ENCODE measurements around the gene EHMT1.
A peak's percentile ranks its signal among the peaks of the same experiment; 100 is the strongest.

EHMT1 gene

GRCh38 chr9:137614631-137615386 is 4.0 kb upstream of the EHMT1 start:
- H3K4me2 ChIP-seq (ENCODE audit: low read length), result no peak overlapping the region
- H4K5ac ChIP-seq (ENCODE audit: low read length), result no peak overlapping the region

GRCh38 chr9:137615387-137615871 is 3.4 kb upstream of the EHMT1 start:
- Histone ChIP-seq H3K4me1 (ENCODE audit: control insufficient read depth, low read depth, low read length) (peaks cover 5% of the 10 kb centered on the region), H2AK5ac (ENCODE audit: low read length) (no peak overlapping the region), H3K79me1 (ENCODE audit: low read length) (peaks cover 13% of the 10 kb centered on the region), H3K23ac (ENCODE audit: low read length) (no peak overlapping the region), H2BK120ac (ENCODE audit: low read depth, low read length) (no peak overlapping the region), H3K4me3 (ENCODE audit: low read length) (no peak overlapping the region), H2BK15ac (replicated peaks; ENCODE audit: low read depth) (no peak overlapping the region), H3K9ac (ENCODE audit: low read length) (no peak overlapping the region), H3K36me3 (ENCODE audit: control insufficient read depth, insufficient read depth, low read length) (peaks cover 4% of the 10 kb centered on the region), H3K27ac (ENCODE audit: low read depth, low read length) (no peak overlapping the region), H4K5ac (ENCODE audit: low read length) (no peak overlapping the region), H3K4ac (ENCODE audit: low read depth, low read length) (no peak overlapping the region), H3K79me2 (ENCODE audit: control insufficient read depth, insufficient read depth, low read length) (peaks cover 28% of the 10 kb centered on the region), H3K4me2 (ENCODE audit: low read length) (no peak overlapping the region), H4K8ac (ENCODE audit: low read depth, low read length) (no peak overlapping the region), H3K18ac (ENCODE audit: low read length) (no peak overlapping the region), H3K27me3 (ENCODE audit: insufficient read depth, low read length, poor library complexity) (no peaks in the 10 kb centered on the region), H3K56ac (ENCODE audit: low read length) (no peak overlapping the region), H2BK5ac (ENCODE audit: low read length) (no peak overlapping the region)
- no peak for DNase-seq
- WGBS (ENCODE audit: extremely low coverage, insufficient coverage, low lambda C conversion rate), result no CpG with 5 or more reads among the region's 19 CpGs

More at GRCh38 chr9:137614631-137615386, 4.0 kb upstream of the EHMT1 start:
- H3K18ac ChIP-seq (ENCODE audit: low read length), result no peak overlapping the region
- no peak overlapping the region for H3K56ac ChIP-seq (ENCODE audit: low read length)
- no peak for DNase-seq
- H2BK15ac ChIP-seq (replicated peaks; ENCODE audit: low read depth), result no peak overlapping the region
- H3K79me2 ChIP-seq (ENCODE audit: control insufficient read depth, insufficient read depth, low read length), result peaks cover 22% of the 10 kb centered on the region
- peaks cover 13% of the 10 kb centered on the region for H3K79me1 ChIP-seq (ENCODE audit: low read length)
- no peak overlapping the region for H2BK5ac ChIP-seq (ENCODE audit: low read length)
- peaks cover 5% of the 10 kb centered on the region for H3K4me1 ChIP-seq (ENCODE audit: control insufficient read depth, low read depth, low read length)
- WGBS (ENCODE audit: extremely low coverage, insufficient coverage, low lambda C conversion rate), result no CpG with 5 or more reads among the region's 25 CpGs
- no peaks in the 10 kb centered on the region for H3K27me3 ChIP-seq (ENCODE audit: insufficient read depth, low read length, poor library complexity)
- no peak overlapping the region for H3K4ac ChIP-seq (ENCODE audit: low read depth, low read length)
- H3K23ac ChIP-seq (ENCODE audit: low read length), result no peak overlapping the region
- H2BK120ac ChIP-seq (ENCODE audit: low read depth, low read length), result no peak overlapping the region
- peaks cover 4% of the 10 kb centered on the region for H3K36me3 ChIP-seq (ENCODE audit: control insufficient read depth, insufficient read depth, low read length)
- H3K4me3 ChIP-seq (ENCODE audit: low read length), result no peak overlapping the region
- H2AK5ac ChIP-seq (ENCODE audit: low read length), result no peak overlapping the region
- H3K9ac ChIP-seq (ENCODE audit: low read length), result no peak overlapping the region
- no peak overlapping the region for H3K27ac ChIP-seq (ENCODE audit: low read depth, low read length)
- no peak overlapping the region for H4K8ac ChIP-seq (ENCODE audit: low read depth, low read length)

- Histone ChIP-seq H4K5ac (ENCODE audit: low read length) (no peak overlapping the region), H2BK120ac (ENCODE audit: low read depth, low read length) (peak overlapping the region; percentile 32), H3K18ac (ENCODE audit: low read length) (peak overlapping the region; percentile 88), H3K4me1 (ENCODE audit: control insufficient read depth, low read depth, low read length) (peaks cover 7% of the 10 kb centered on the region), H3K23ac (ENCODE audit: low read length) (no peak overlapping the region), H4K8ac (ENCODE audit: low read depth, low read length) (no peak overlapping the region), H2BK5ac (ENCODE audit: low read length) (no peak overlapping the region), H2BK15ac (replicated peaks; ENCODE audit: low read depth) (no peak overlapping the region), H3K4me3 (ENCODE audit: low read length) (peak overlapping the region; percentile 88), H3K56ac (ENCODE audit: low read length) (peak overlapping the region; percentile 87), H2AK5ac (ENCODE audit: low read length) (peak overlapping the region; percentile 58), H3K9ac (ENCODE audit: low read length) (peak overlapping the region; percentile 83), H3K79me2 (ENCODE audit: control insufficient read depth, insufficient read depth, low read length) (peaks cover 61% of the 10 kb centered on the region), H3K36me3 (ENCODE audit: control insufficient read depth, insufficient read depth, low read length) (peaks cover 6% of the 10 kb centered on the region), H3K27me3 (ENCODE audit: insufficient read depth, low read length, poor library complexity) (no peaks in the 10 kb centered on the region), H3K27ac (ENCODE audit: low read depth, low read length) (peak overlapping the region; percentile 68), H3K4ac (ENCODE audit: low read depth, low read length) (peak overlapping the region; percentile 63), H3K79me1 (ENCODE audit: low read length) (peaks cover 18% of the 10 kb centered on the region), H3K4me2 (ENCODE audit: low read length) (peak overlapping the region; percentile 100)
- peak; percentile 45 for DNase-seq
- WGBS (ENCODE audit: extremely low coverage, insufficient coverage, low lambda C conversion rate), result no CpG with 5 or more reads among the region's 58 CpGs
Measured at GRCh38 chr9:137619240-137620047, 639 bp downstream of the EHMT1 start.

- peaks cover 67% of the 10 kb centered on the region for H3K79me2 ChIP-seq (ENCODE audit: control insufficient read depth, insufficient read depth, low read length)
- no peak overlapping the region for H4K5ac ChIP-seq (ENCODE audit: low read length)
- no peak overlapping the region for H3K27ac ChIP-seq (ENCODE audit: low read depth, low read length)
- no peak overlapping the region for H2BK15ac ChIP-seq (replicated peaks; ENCODE audit: low read depth)
- no peak overlapping the region for H2AK5ac ChIP-seq (ENCODE audit: low read length)
- no peak overlapping the region for H4K8ac ChIP-seq (ENCODE audit: low read depth, low read length)
- WGBS (ENCODE audit: extremely low coverage, insufficient coverage, low lambda C conversion rate), result no CpG with 5 or more reads among the region's 4 CpGs
- H2BK5ac ChIP-seq (ENCODE audit: low read length), result no peak overlapping the region
- H3K9ac ChIP-seq (ENCODE audit: low read length), result peak overlapping the region; percentile 83
- H3K4me1 ChIP-seq (ENCODE audit: control insufficient read depth, low read depth, low read length), result peaks cover 7% of the 10 kb centered on the region
- H3K36me3 ChIP-seq (ENCODE audit: control insufficient read depth, insufficient read depth, low read length), result peaks cover 6% of the 10 kb centered on the region
- DNase-seq, result no peak
- no peak overlapping the region for H2BK120ac ChIP-seq (ENCODE audit: low read depth, low read length)
- H3K27me3 ChIP-seq (ENCODE audit: insufficient read depth, low read length, poor library complexity), result no peaks in the 10 kb centered on the region
- peak overlapping the region; percentile 88 for H3K4me3 ChIP-seq (ENCODE audit: low read length)
- H3K56ac ChIP-seq (ENCODE audit: low read length), result peak overlapping the region; percentile 87
- H3K79me1 ChIP-seq (ENCODE audit: low read length), result peaks cover 18% of the 10 kb centered on the region
- H3K18ac ChIP-seq (ENCODE audit: low read length), result no peak overlapping the region
- H3K4ac ChIP-seq (ENCODE audit: low read depth, low read length), result no peak overlapping the region
- H3K4me2 ChIP-seq (ENCODE audit: low read length), result peak overlapping the region; percentile 100
- no peak overlapping the region for H3K23ac ChIP-seq (ENCODE audit: low read length)
Measured at GRCh38 chr9:137620048-137620405, 1.2 kb downstream of the EHMT1 start.

GRCh38 chr9:137620581-137620980 is 1.8 kb downstream of the EHMT1 start:
- H3K4me3 ChIP-seq (ENCODE audit: low read length), result no peak overlapping the region
- H3K27me3 ChIP-seq (ENCODE audit: insufficient read depth, low read length, poor library complexity), result no peaks in the 10 kb centered on the region
- peaks cover 6% of the 10 kb centered on the region for H3K36me3 ChIP-seq (ENCODE audit: control insufficient read depth, insufficient read depth, low read length)
- H2BK15ac ChIP-seq (replicated peaks; ENCODE audit: low read depth), result no peak overlapping the region
- peaks cover 18% of the 10 kb centered on the region for H3K79me1 ChIP-seq (ENCODE audit: low read length)
- H3K9ac ChIP-seq (ENCODE audit: low read length), result peak overlapping the region; percentile 32
- H3K4ac ChIP-seq (ENCODE audit: low read depth, low read length), result no peak overlapping the region
- DNase-seq, result no peak
- H4K8ac ChIP-seq (ENCODE audit: low read depth, low read length), result no peak overlapping the region
- H2AK5ac ChIP-seq (ENCODE audit: low read length), result no peak overlapping the region
- no peak overlapping the region for H3K18ac ChIP-seq (ENCODE audit: low read length)
- no peak overlapping the region for H2BK120ac ChIP-seq (ENCODE audit: low read depth, low read length)
- peak overlapping the region; percentile 60 for H3K56ac ChIP-seq (ENCODE audit: low read length)
- H3K4me2 ChIP-seq (ENCODE audit: low read length), result peak overlapping the region; percentile 20
- no peak overlapping the region for H4K5ac ChIP-seq (ENCODE audit: low read length)
- H3K4me1 ChIP-seq (ENCODE audit: control insufficient read depth, low read depth, low read length), result peaks cover 7% of the 10 kb centered on the region
- H3K27ac ChIP-seq (ENCODE audit: low read depth, low read length), result no peak overlapping the region
- no peak overlapping the region for H3K23ac ChIP-seq (ENCODE audit: low read length)
- H3K79me2 ChIP-seq (ENCODE audit: control insufficient read depth, insufficient read depth, low read length), result peaks cover 72% of the 10 kb centered on the region
- WGBS (ENCODE audit: extremely low coverage, insufficient coverage, low lambda C conversion rate), result no CpG with 5 or more reads among the region's 7 CpGs
- no peak overlapping the region for H2BK5ac ChIP-seq (ENCODE audit: low read length)

Data from mesendoderm (in vitro differentiated cells).